Subcutaneous abdominal adipose tissue (tissue), 5 donors: ENCODE data around the gene NSG1.

Source experiments
- H3K27ac ChIP-seq: one replicate; pipeline ENCODE4 v1.7.0; 2013; ENCODE audit warnings: low read depth, mild to moderate bottlenecking, inconsistent platforms, low read length, moderate library complexity
- H3K27me3 ChIP-seq, 5 donors: one replicate each; pipeline ENCODE4 v1.7.0; 2013; ENCODE audit warnings: low read length in 5 of 5, inconsistent platforms in 1 of 5; ENCODE audit not compliant: control insufficient read depth in 5 of 5, insufficient read depth in 4 of 5
- H3K36me3 ChIP-seq, 5 donors: one replicate each; pipeline ENCODE4 v1.7.0; 2013; ENCODE audit warnings: low read length in 5 of 5; ENCODE audit not compliant: control insufficient read depth in 5 of 5, insufficient read depth in 5 of 5
- H3K4me1 ChIP-seq, 5 donors: one replicate each; pipeline ENCODE4 v1.7.0; 2013; ENCODE audit warnings: low read length in 5 of 5, mild to moderate bottlenecking in 3 of 5, moderate library complexity in 1 of 5; ENCODE audit not compliant: control insufficient read depth in 5 of 5, insufficient read depth in 5 of 5
- H3K4me3 ChIP-seq, 5 donors: one replicate each; pipeline ENCODE4 v1.7.0; 2013; ENCODE audit warnings: low read length in 5 of 5, low read depth in 1 of 5
- H3K9ac ChIP-seq, 5 donors: one replicate each; pipeline ENCODE4 v1.7.0; 2013; ENCODE audit warnings: low read length in 5 of 5, mild to moderate bottlenecking in 4 of 5, moderate library complexity in 3 of 5
- H3K9me3 ChIP-seq, 5 donors: one replicate each; pipeline ENCODE4 v1.7.0; 2013; ENCODE audit warnings: low read length in 5 of 5; ENCODE audit not compliant: control insufficient read depth in 5 of 5
- donor health status: healthy.
- donor health status: healthy.
- donor health status: healthy.
- donor health status: healthy.
- donor health status: healthy.

NSG1 gene

DNA sequence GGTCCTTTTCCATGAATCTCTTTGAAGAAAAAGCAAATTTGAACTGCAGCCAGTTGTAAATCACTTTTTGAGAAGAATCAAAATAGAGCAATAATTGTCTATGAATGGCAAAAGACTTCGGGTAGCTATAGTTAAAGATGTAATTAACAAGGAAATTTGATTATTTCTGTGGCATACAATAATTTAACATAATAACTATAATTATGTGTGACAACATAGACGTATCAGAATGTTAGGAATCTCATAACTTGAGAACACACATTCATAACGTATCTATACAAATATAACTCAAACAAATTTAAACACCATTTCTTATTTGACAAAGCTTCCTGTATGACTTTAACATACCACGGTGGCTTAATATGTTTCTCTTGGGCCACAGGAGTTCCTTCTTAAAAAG is 36.0 kb upstream of the NSG1 start:
- H3K27ac ChIP-seq = no peak overlapping the region
- H3K27me3 ChIP-seq = peaks cover 0 to 2% (median 0%) of the 10 kb centered on the region in 5 donors
- H3K4me3 ChIP-seq = no peak overlapping the region
- H3K4me1 ChIP-seq = no peaks in the 10 kb centered on the region
- no peaks in the 10 kb centered on the region for H3K36me3 ChIP-seq
- H3K9ac ChIP-seq = no peak overlapping the region
- H3K9me3 ChIP-seq = no peaks in the 10 kb centered on the region

DNA sequence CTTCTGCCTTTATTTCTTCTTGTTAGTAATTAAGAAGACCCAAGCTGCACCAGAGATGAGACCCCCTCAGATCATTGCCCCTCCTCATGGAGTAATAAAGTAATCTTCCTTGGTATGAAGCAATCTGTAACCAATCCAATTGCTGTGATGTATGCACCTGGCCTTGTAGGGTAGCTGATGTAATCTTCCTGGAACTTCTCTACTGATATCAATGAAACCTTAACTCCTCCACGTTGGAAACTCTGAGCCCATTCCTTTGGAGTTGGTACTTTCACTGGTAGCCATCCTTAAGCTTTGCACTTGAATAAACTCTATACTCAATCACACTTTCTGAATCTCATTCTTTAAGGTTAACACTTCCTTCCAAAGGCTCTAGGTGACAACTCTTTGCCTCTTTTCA is 31.6 kb upstream of the NSG1 start:
- Histone ChIP-seq H3K36me3 (no peaks in the 10 kb centered on the region), H3K9ac (no peak overlapping the region), H3K27ac (no peak overlapping the region), H3K27me3 (peaks cover 0 to 12% (median 9%) of the 10 kb centered on the region in 5 donors), H3K4me3 (no peak overlapping the region), H3K4me1 (no peaks in the 10 kb centered on the region), H3K9me3 (no peaks in the 10 kb centered on the region)

DNA sequence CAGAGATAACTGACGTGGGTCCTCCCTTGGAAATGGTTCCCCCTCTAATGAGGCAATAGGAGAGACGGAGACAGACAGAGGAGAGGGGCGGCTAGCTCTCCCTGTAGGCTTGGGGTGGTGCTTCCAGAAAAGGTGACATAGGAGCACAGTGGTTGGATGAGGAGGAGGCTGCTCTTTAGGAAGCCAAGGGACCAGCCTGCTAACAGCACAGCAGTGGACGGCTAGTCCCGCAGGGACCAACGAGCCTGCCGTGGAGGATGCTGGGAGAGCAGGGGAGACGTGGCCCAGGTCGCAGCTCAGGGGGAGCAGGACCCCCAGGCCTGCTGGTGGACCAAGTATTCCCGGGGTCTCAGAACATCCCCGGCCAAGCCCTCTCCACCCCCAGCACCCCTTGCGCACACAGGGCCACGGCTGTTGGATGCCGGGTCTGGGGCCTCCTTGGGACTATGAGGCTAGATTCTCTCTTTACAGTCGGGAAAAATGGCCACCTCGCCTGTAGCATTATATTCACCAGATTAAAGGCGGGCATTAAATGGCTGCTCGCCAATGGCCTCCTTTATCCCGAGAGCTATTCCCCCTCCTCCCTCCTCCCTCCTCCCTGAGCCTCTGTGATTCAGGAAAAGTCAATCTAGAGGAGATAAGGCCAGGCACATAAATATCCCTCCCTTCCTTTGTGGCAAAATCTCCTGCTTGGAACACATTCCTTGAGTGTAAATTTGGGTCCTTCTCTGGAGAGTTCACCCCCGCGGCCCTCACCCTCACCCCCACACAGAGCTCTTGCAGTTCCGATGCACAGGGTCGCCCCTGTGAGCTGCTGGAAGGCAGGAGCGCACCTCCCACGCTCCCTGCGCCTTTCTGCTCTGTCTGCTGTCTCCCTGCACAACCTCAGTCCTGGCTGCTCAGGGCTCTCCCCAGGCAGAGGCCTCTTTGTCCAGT is 30.5 kb upstream of the NSG1 start:
- Histone ChIP-seq H3K4me1 (no peaks in the 10 kb centered on the region), H3K4me3 (no peak overlapping the region), H3K27ac (no peak overlapping the region), H3K27me3 (peaks cover 0 to 18% (median 9%) of the 10 kb centered on the region in 5 donors), H3K9ac (no peak overlapping the region), H3K36me3 (no peaks in the 10 kb centered on the region), H3K9me3 (no peaks in the 10 kb centered on the region)

DNA sequence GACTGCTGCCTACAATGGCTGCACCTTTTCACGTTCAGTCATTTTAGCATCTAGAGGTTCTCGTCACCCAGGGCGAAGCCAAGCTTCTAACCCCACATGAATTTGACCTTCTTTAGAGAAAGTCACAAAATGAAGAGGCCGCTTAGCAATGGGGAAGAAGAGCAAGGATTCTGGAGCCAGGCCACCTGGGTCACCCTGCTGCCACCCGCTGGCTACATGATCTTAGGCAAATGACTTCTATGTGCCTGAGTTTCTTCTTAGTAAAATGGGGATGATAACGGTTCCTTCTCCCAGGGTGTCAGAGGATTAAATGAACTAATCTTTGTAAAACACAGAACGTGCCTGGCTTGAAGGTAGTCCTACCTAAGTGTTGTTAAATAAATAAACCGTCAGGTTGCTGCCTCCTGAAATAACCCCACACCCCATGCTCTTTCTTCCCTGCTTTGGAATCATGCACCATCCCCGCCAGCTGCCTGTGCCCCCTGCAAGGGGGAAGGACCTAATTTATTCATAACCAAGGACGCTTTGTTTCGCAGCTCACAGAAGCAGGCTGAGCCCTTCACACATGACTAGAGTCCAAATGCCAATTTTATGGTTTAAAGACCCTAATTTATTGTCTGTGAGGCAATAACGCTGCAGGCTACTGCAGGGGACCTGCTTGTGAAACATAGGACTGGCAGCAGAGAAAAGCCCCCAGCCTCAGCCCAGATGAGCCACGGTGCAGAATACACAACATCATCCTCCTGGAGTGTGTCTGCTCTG is 28.6 kb upstream of the NSG1 start:
- Histone ChIP-seq H3K4me1 (no peaks in the 10 kb centered on the region), H3K9ac (no peak overlapping the region), H3K27ac (no peak overlapping the region), H3K9me3 (no peaks in the 10 kb centered on the region), H3K4me3 (no peak overlapping the region), H3K27me3 (peaks cover 1 to 25% (median 9%) of the 10 kb centered on the region in 5 donors), H3K36me3 (no peaks in the 10 kb centered on the region)

DNA sequence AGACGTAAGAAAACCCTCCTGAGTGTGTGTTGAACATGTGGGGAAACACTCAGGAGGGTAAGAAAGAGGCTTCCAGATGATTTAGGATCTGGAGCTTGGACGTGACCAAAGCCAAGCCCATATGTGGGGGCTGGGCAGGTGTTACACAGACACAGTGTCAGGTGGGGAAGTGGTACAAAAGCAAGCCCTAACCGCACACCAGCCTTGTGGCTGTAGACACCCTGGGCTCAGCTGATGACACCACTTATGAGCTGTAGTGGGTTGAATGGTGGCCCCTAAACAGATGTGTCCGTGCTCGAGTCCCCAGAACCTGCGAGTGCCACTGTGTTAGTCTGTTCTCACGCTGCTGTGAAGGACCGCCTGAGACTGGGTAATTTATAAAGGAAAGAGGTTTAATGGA is 25.0 kb upstream of the NSG1 start:
- Histone ChIP-seq H3K9me3 (peaks cover 0 to 6% (median 0%) of the 10 kb centered on the region in 5 donors), H3K36me3 (no peaks in the 10 kb centered on the region), H3K4me3 (no peak overlapping the region), H3K9ac (no peak overlapping the region), H3K4me1 (no peaks in the 10 kb centered on the region), H3K27me3 (peaks cover 6 to 25% (median 10%) of the 10 kb centered on the region in 5 donors), H3K27ac (no peak overlapping the region)

DNA sequence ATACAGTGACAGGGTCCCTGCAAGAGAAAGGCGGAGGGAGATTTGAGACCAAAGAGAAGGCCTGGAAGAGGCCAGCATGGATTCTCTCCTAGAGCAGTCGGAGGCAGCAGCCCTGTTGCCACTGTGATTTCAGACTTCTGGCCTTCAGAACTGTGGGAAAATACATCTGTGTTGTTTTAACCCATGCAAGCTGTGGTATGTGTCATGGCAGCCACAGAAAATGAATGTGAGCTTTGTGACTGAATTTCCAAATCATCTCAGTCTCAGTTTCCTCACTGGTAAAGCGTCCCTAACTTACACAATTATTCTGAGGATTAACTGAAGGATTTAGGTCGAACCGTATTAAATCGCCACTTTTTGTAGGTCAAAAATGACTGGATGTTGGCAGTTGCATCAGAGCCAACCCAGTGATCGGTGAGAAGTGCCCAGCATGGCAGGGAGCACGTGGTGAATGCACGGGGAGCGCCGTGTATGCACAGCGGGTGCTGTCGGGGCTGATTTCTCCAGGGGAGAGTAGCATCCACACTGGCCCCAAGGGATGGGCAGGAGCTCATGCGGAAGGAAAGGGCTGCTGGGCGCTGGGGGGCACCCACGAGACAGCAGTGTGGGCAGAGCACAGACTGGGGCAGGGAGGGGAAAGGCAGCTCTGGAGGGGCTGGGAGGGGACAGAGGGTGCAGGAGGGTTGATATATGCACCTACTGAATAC is 23.8 kb upstream of the NSG1 start:
- Histone ChIP-seq H3K9ac (no peak overlapping the region), H3K9me3 (peaks cover 0 to 6% (median 0%) of the 10 kb centered on the region in 5 donors), H3K36me3 (no peaks in the 10 kb centered on the region), H3K27me3 (peaks cover 6 to 21% (median 10%) of the 10 kb centered on the region in 5 donors), H3K27ac (no peak overlapping the region), H3K4me1 (no peaks in the 10 kb centered on the region), H3K4me3 (no peak overlapping the region)

DNA sequence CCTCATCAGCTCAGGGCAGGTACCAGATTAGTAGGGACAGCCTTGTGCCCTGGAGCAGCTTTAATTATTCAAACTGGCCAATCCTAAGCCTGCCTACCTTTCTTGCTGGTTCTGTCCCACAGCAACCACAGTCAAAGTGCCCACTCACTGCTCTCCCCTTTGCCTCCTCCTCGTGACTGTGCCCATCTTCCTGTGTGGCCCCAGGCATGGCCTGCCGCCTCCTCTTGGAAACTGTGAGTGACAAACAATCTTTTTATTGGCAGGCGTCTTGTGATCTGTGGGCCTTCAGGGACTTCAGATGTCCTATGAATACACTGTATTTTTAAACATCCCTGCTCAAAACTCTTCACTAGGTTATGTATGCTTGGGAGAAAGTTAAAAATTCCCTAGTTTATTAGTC is 22.8 kb upstream of the NSG1 start:
- peaks cover 6 to 19% (median 7%) of the 10 kb centered on the region in 5 donors for H3K27me3 ChIP-seq
- no peaks in the 10 kb centered on the region for H3K36me3 ChIP-seq
- no peak overlapping the region for H3K9ac ChIP-seq

DNA sequence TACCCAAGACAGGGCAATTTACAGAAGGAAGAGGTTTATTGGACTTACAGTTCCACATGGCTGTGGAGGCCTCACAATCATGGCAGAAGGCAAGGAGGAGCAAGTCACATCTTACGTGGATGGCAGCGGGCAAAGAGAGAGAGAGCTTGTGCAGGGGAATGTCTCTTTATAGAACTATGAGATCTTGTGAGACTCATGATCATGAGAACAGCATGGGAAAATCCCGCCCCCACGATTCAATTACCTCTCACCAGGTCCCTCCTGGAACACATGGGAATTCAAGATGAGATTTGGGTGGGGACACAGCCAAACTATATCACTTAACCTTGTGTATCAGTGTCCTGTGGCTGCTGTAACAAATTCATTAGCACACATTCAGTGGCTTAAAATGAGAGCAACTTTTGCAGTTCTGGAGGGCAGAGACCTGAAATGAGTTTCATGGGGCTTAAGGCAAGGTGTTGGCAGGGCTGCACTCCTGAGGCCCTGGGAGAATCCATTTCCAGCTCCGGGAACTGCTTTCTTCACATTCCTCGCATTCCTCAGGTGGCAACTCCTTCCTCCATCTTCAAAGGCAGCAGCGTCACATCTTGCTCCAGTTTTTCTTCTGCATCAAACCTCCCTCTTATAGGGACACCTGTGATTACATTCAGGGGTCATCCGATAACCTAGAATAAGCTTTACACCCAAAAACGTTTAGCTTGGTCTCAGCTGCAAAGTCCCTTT is 22.3 kb upstream of the NSG1 start:
- H3K9ac ChIP-seq = no peak overlapping the region
- H3K27ac ChIP-seq = no peak overlapping the region
- no peaks in the 10 kb centered on the region for H3K36me3 ChIP-seq
- H3K9me3 ChIP-seq = peaks cover 0 to 6% (median 0%) of the 10 kb centered on the region in 5 donors
- H3K27me3 ChIP-seq = peaks cover 6 to 19% (median 7%) of the 10 kb centered on the region in 5 donors
- no peaks in the 10 kb centered on the region for H3K4me1 ChIP-seq
- H3K4me3 ChIP-seq = no peak overlapping the region

More for the DNA sequence above, 22.8 kb upstream of the NSG1 start:
- Histone ChIP-seq H3K9me3 (peaks cover 0 to 6% (median 0%) of the 10 kb centered on the region in 5 donors), H3K4me3 (no peak overlapping the region), H3K4me1 (no peaks in the 10 kb centered on the region), H3K27ac (no peak overlapping the region)

DNA sequence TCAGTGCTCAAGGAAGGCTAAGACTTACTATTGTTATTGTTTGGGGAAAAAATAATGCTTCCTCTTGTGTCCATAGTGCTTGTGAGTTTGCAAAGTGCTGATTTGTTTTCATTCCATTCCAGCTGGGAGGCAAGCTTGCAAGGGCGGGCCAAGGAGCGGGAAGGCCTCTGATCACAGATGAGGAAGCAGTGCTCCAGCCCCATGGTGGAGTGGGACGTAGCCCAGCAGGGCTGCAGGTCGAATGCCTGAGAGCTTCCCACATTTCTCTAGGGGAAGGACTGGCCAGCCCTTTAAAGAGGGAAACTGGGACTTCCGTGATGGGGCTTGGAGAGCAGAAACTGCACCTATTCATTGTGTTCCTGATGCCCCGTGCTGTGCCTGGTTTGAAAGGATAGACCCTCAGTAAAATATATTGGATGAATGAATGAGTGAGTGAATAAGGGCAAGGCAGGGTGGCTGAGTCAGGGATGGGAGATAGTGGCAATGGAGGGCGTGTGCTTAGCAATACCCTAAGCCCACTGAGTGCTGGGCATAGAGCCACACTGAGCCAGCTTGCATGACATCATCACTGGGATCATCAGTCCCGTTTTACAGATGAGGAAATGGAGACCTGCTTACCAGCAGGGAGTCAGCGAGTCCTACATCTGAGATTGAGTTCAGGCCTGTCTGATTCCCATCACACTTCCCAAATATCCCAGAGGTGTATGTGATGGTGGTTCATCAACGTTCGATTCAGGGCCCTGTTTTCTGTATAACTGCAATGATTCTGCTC is 17.9 kb upstream of the NSG1 start:
- Histone ChIP-seq H3K27me3 (peaks cover 0 to 6% (median 2%) of the 10 kb centered on the region in 5 donors), H3K9me3 (peaks cover 0 to 6% (median 0%) of the 10 kb centered on the region in 5 donors), H3K36me3 (no peaks in the 10 kb centered on the region), H3K4me1 (no peaks in the 10 kb centered on the region), H3K4me3 (no peak overlapping the region), H3K9ac (no peak overlapping the region), H3K27ac (no peak overlapping the region)
